DOHH2 (cell line): ENCODE data around the gene ADAM10.

Experiments
- H3F3A ChIP-seq: fragments of 200-600 bp; sonication (generic), shearing (Covaris generic); 2 replicates; pipeline ENCODE4 v1.6.0; 2016; ENCODE audit warnings: antibody characterized with exemption, mild to moderate bottlenecking; ENCODE audit not compliant: control insufficient read depth, insufficient read depth
- H3K27ac ChIP-seq: fragments of 200-600 bp; sonication (generic); 2 replicates; pipeline ENCODE4 v1.5.1; 2014; ENCODE audit warnings: low read depth, mild to moderate bottlenecking, low read length, moderate library complexity
- H3K27me3 ChIP-seq: fragments of 200-600 bp; sonication (generic); 2 replicates; pipeline ENCODE4 v1.6.1; 2014; ENCODE audit warnings: mild to moderate bottlenecking, low read length, mixed read lengths; ENCODE audit not compliant: control insufficient read depth
- H3K36me3 ChIP-seq: fragments of 200-600 bp; sonication (generic); 2 replicates; pipeline ENCODE4 v1.6.1; 2014; ENCODE audit warnings: mild to moderate bottlenecking, low read length, moderate library complexity, mixed read lengths; ENCODE audit not compliant: control insufficient read depth
- H3K4me1 ChIP-seq: fragments of 200-600 bp; sonication (generic); 2 replicates; pipeline ENCODE4 v1.6.1; 2014; ENCODE audit warnings: mild to moderate bottlenecking, low read length, mixed read lengths; ENCODE audit not compliant: control insufficient read depth
- H3K4me2 ChIP-seq: fragments of 200-600 bp; sonication (generic); 2 replicates; pipeline ENCODE4 v1.6.0; 2014; ENCODE audit warnings: mild to moderate bottlenecking, low read length, moderate library complexity
- H3K4me3 ChIP-seq: fragments of 200-600 bp; sonication (generic); 2 replicates; pipeline ENCODE4 v1.5.1; 2014; ENCODE audit warnings: mild to moderate bottlenecking, low read length, mixed read lengths
- H3K79me2 ChIP-seq: fragments of 200-600 bp; sonication (generic); 2 replicates; pipeline ENCODE4 v1.6.1; 2014; ENCODE audit warnings: mild to moderate bottlenecking, low read length, mixed read lengths; ENCODE audit not compliant: control insufficient read depth
- H3K9me2 ChIP-seq: fragments of 200-600 bp; sonication (generic); replicated peaks from 2 replicates; pipeline ENCODE4 v1.6.1; 2014; ENCODE audit warnings: mild to moderate bottlenecking, low read length, mixed read lengths; ENCODE audit not compliant: control insufficient read depth
- H3K9me3 ChIP-seq: fragments of 200-600 bp; sonication (generic); 2 replicates; pipeline ENCODE4 v1.6.1; 2014; ENCODE audit warnings: antibody characterized with exemption, low read length, mixed read lengths; ENCODE audit not compliant: control insufficient read depth, insufficient read depth
- H4K20me1 ChIP-seq: fragments of 200-600 bp; sonication (generic); 2 replicates; pipeline ENCODE4 v1.6.0; 2014; ENCODE audit warnings: low read depth, mild to moderate bottlenecking, antibody characterized with exemption, low read length, moderate library complexity; ENCODE audit not compliant: control insufficient read depth, insufficient read depth
- EZH2phosphoT487 ChIP-seq: fragments of 200-600 bp; sonication (generic); IDR thresholded peaks from 2 replicates; pipeline ENCODE4 v1.6.1; 2017; ENCODE audit warnings: borderline replicate concordance, mild to moderate bottlenecking, antibody characterized with exemption, low read length, moderate library complexity, mixed read lengths
- TF ChIP-seq, protein P1 (sequence below): fragments of 200-600 bp; sonication (generic); IDR thresholded peaks from one replicate; pipeline ENCODE4 v1.5.1; 2014; ENCODE audit warnings: antibody characterized with exemption, mild to moderate bottlenecking, low read depth, low read length; ENCODE audit not compliant: poor library complexity, severe bottlenecking

The ADAM10 gene

DNA sequence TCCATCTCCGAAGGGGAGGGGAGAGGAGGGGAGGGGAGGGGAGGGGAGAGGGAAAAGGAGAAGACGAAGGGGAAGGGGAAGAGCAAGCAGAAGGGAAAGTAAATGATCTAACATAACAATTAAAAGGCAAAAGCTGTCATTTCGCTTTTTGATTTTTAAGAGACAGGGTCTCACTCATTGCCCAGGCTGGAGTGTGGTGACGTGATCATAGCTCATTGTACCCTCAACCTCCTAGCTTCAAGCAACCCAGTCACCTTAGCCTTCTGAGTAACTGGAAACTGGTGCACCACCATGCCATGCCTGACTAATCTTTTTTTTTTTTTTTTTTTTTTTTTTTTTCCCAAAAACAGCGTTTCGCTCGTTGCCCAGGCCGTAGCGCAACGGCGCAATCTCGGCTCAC, 22.6 kb downstream of the ADAM10 start:
- Histone ChIP-seq H3K4me2 (no peak overlapping the region), H3K79me2 (peaks cover 89% of the 10 kb centered on the region), H3K4me1 (peaks cover 9% of the 10 kb centered on the region), H3K9me3 (no peaks in the 10 kb centered on the region), H3K27me3 (no peaks in the 10 kb centered on the region), H3K27ac (no peak overlapping the region), H3K36me3 (no peaks in the 10 kb centered on the region), H3K9me2 (no peaks in the 10 kb centered on the region), H4K20me1 (0 out of 2 replicates have a peak, but pooled peaks cover 3% of the 10 kb centered on the region), H3K4me3 (no peak overlapping the region), H3F3A (no peaks in the 10 kb centered on the region)
- no peak for TF ChIP-seq EZH2phosphoT487
- TF ChIP-seq, protein P1, sequence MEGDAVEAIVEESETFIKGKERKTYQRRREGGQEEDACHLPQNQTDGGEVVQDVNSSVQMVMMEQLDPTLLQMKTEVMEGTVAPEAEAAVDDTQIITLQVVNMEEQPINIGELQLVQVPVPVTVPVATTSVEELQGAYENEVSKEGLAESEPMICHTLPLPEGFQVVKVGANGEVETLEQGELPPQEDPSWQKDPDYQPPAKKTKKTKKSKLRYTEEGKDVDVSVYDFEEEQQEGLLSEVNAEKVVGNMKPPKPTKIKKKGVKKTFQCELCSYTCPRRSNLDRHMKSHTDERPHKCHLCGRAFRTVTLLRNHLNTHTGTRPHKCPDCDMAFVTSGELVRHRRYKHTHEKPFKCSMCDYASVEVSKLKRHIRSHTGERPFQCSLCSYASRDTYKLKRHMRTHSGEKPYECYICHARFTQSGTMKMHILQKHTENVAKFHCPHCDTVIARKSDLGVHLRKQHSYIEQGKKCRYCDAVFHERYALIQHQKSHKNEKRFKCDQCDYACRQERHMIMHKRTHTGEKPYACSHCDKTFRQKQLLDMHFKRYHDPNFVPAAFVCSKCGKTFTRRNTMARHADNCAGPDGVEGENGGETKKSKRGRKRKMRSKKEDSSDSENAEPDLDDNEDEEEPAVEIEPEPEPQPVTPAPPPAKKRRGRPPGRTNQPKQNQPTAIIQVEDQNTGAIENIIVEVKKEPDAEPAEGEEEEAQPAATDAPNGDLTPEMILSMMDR = no peak

DNA sequence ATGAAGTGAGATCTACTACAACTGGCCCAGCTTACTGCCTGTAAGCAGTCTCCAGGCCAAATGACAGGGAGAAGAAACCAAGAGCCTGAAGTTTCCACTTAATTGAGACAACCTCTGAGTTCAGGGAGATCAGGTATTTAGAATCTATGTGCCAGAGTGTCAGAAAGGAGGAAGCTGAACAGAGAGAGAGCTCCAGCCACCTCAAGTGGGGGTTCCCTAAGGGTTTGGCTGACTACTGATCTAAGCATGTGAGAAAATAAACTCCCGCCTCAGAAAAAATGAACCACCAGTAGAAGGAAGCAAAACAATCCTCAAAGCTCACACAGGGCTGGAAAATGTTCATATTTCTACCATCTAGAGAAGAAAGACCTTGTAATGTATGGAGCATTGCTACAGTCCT, 25.0 kb downstream of the ADAM10 start:
- no peaks in the 10 kb centered on the region for H3K36me3 ChIP-seq
- H3K27me3 ChIP-seq = no peaks in the 10 kb centered on the region
- no peak overlapping the region for H3K4me2 ChIP-seq
- H4K20me1 ChIP-seq = peaks cover 3% of the 10 kb centered on the region; the same call in 1 of the 2 replicates
- H3K4me3 ChIP-seq = no peak overlapping the region
- TF ChIP-seq, protein P1 = no peak
- no peak for TF ChIP-seq EZH2phosphoT487
- no peaks in the 10 kb centered on the region for H3F3A ChIP-seq
- H3K4me1 ChIP-seq = peaks cover 9% of the 10 kb centered on the region
- no peak overlapping the region for H3K27ac ChIP-seq
- peaks cover 86% of the 10 kb centered on the region for H3K79me2 ChIP-seq
- H3K9me2 ChIP-seq = no peaks in the 10 kb centered on the region
- H3K9me3 ChIP-seq = no peaks in the 10 kb centered on the region

DNA sequence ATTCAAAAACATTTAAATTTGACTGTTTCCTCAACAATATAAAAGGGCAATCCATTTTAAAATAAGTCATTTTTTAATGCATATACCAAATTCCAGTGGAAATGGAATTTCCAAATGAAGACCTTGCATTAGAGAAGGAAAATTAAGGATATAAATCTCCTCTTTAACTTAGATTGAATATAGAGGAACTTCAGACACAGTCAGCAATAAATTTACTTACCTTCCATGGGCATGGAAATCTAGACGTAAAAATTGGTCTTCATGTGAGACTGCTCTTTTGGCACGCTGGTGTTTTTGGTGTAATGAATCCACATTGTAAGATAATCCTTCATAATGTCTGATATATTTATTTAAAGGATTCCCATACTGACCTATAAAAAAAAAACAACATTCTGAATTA, 32.1 kb downstream of the ADAM10 start:
- Histone ChIP-seq H3K79me2 (peaks cover 33% of the 10 kb centered on the region), H3K27ac (no peak overlapping the region), H3K27me3 (no peaks in the 10 kb centered on the region), H3K4me1 (peaks cover 6% of the 10 kb centered on the region), H4K20me1 (peaks cover 3% of the 10 kb centered on the region; the same call in 1 of the 2 replicates), H3K9me3 (no peaks in the 10 kb centered on the region), H3F3A (no peaks in the 10 kb centered on the region; the same call in 1 of the 2 replicates), H3K9me2 (no peaks in the 10 kb centered on the region), H3K4me2 (no peak overlapping the region), H3K36me3 (peaks cover 10% of the 10 kb centered on the region), H3K4me3 (no peak overlapping the region)
- TF ChIP-seq EZH2phosphoT487 = no peak
- TF ChIP-seq, protein P1 = no peak
